HepG2 (cell line): ENCODE results near the gene FYB1. TPM values are rescaled to one million over a fixed set of nuclear protein-coding genes. Genes with fewer than 3 reads are reported as not detected.

Experiments
- ATAC-seq: fragments of 200-7000 bp; cut with Tn5 transposase; 3 replicates; pipeline ENCODE4 v1.9.1; 2020; ENCODE audit warnings: mild to moderate bottlenecking, moderate library complexity
- BruUV-seq: library from RNA; stranded (reverse); fragments of 400-500 nt; replicated peaks from 2 replicates; lab custom pipeline; 2021; lab: Mats Ljungman, UMichigan
- CTCF ChIA-PET: fragments of 300-600 bp; formaldehyde crosslinking; extraction: SDS; loops from one replicate; lab custom pipeline; 2021; ENCODE audit warnings: low total read pairs, inconsistent platforms, low intra/inter-chr PET ratio; lab: Yijun Ruan, JAX
- POLR2A ChIA-PET: fragments of 350-600 bp; sonication (Branson Sonifier 250); formaldehyde crosslinking; loops from one replicate; lab custom pipeline; 2020; ENCODE audit warnings: antibody characterized with exemption, inconsistent platforms; lab: Yijun Ruan, JAX
- DNase-seq: peaks from one replicate; pipeline ENCODE4 v3.0.0-alpha.2; 2015; ENCODE audit warnings: low spot score
- FAIRE-seq: peaks from 3 replicates; lab custom pipeline; 2011; peaks lifted over from hg19 to GRCh38; lab: Jason Lieb, UNC
- H2AFZ ChIP-seq: one replicate; pipeline ENCODE4 v1.6.1; 2011; ENCODE audit warnings: low read length, inconsistent platforms
- H3K27ac ChIP-seq: fragments of 300-600 bp; 3 replicates; pipeline ENCODE4 v1.8.0; 2011; ENCODE audit warnings: mixed run types, mild to moderate bottlenecking, mixed read lengths, low read length, inconsistent platforms; ENCODE audit not compliant: insufficient read depth; ENCODE audit errors: extremely low read length
- H3K27me3 ChIP-seq, 2 experiments: fragments of 200-600 bp in 1 of 2; 2 replicates in 1 of 2; 3 replicates in 1 of 2; pipeline versions ENCODE4 v1.6.0 to v1.8.0; 2011; ENCODE audit warnings: low read length in 2 of 2, mild to moderate bottlenecking in 2 of 2, moderate library complexity in 2 of 2, inconsistent platforms in 1 of 2; ENCODE audit not compliant: insufficient read depth in 2 of 2, control insufficient read depth in 1 of 2
- H3K36me3 ChIP-seq, 2 experiments: fragments of 200-600 bp in 1 of 2; replicated peaks in 1 of 2; 2 replicates in 1 of 2; 3 replicates in 1 of 2; pipeline versions ENCODE4 v1.5.1 to v1.8.0; 2011; ENCODE audit warnings: low read length in 2 of 2, inconsistent platforms in 1 of 2; ENCODE audit not compliant: insufficient read depth in 2 of 2, control insufficient read depth in 1 of 2
- H3K4me1 ChIP-seq: 2 replicates; pipeline ENCODE4 v1.5.1; 2012; ENCODE audit warnings: low read length, inconsistent platforms; ENCODE audit not compliant: insufficient read depth
- H3K4me2 ChIP-seq: 2 replicates; pipeline ENCODE4 v1.6.0; 2011; ENCODE audit warnings: low read depth, low read length, inconsistent platforms
- H3K4me3 ChIP-seq, 3 experiments: fragments of 200-600 bp in 1 of 3; sonication (generic), shearing (Covaris generic) in 1 of 3; replicated peaks in 1 of 3; 2 replicates each; pipeline ENCODE4 v1.5.1; 2011 to 2016; ENCODE audit warnings: low read length in 3 of 3, inconsistent platforms in 2 of 3, low read depth in 2 of 3, mild to moderate bottlenecking in 2 of 3, control low read depth in 1 of 3, mixed read lengths in 1 of 3; ENCODE audit not compliant: insufficient read depth in 1 of 3
- H3K79me2 ChIP-seq: one replicate; pipeline ENCODE4 v1.6.1; 2011; ENCODE audit warnings: low read length, inconsistent platforms; ENCODE audit not compliant: insufficient read depth
- H3K9ac ChIP-seq: 2 replicates; pipeline ENCODE4 v1.6.0; 2011; ENCODE audit warnings: mild to moderate bottlenecking, low read depth, low read length, inconsistent platforms; ENCODE audit not compliant: insufficient read depth
- H3K9me3 ChIP-seq: 2 replicates; pipeline ENCODE4 v1.5.1; 2012; ENCODE audit warnings: mild to moderate bottlenecking, low read length
- H4K20me1 ChIP-seq: 2 replicates; pipeline ENCODE4 v1.6.0; 2011; ENCODE audit warnings: inconsistent platforms, mild to moderate bottlenecking, low read length, moderate library complexity; ENCODE audit not compliant: insufficient read depth
- ARNTL ChIP-seq: sonication (generic); formaldehyde crosslinking; IDR thresholded peaks from 2 replicates; pipeline ENCODE4 v1.4.0; 2020; ENCODE audit warnings: mild to moderate bottlenecking, missing genetic modification reagents
- BRCA1 ChIP-seq: sonication (generic); formaldehyde crosslinking; IDR thresholded peaks from 2 replicates; pipeline ENCODE4 v1.4.0; 2020; ENCODE audit warnings: missing genetic modification reagents
- FOXC1 ChIP-seq: sonication (generic); formaldehyde crosslinking; IDR thresholded peaks from 2 replicates; pipeline ENCODE4 v1.8.0; 2022; ENCODE audit warnings: mild to moderate bottlenecking, missing genetic modification reagents, borderline replicate concordance
- NFE2L2 ChIP-seq: fragments of 150-350 bp; IDR thresholded peaks from 2 replicates; pipeline ENCODE4 v1.6.1; 2014; ENCODE audit warnings: low read length
- NFIB ChIP-seq: sonication (generic); formaldehyde crosslinking; IDR thresholded peaks from 2 replicates; pipeline ENCODE4 v1.9.0; 2021; ENCODE audit warnings: missing genetic modification reagents, mild to moderate bottlenecking, borderline replicate concordance
- ONECUT2 ChIP-seq: sonication (generic); formaldehyde crosslinking; IDR thresholded peaks from 2 replicates; pipeline ENCODE4 v1.4.0; 2020; ENCODE audit warnings: missing genetic modification reagents
- POLR2AphosphoS5 ChIP-seq: IDR thresholded peaks from 2 replicates; pipeline ENCODE4 v1.6.1; 2012; ENCODE audit warnings: low read depth, low read length
- ZC3H13 ChIP-seq: sonication (generic); formaldehyde crosslinking; IDR thresholded peaks from 2 replicates; pipeline ENCODE4 v1.8.1; 2023; ENCODE audit warnings: mild to moderate bottlenecking, missing genetic modification reagents, moderate library complexity
- ZFP1 ChIP-seq: IDR thresholded peaks from 2 replicates; pipeline ENCODE4 v1.6.1; 2016
- ZFP41 ChIP-seq: sonication (generic); formaldehyde crosslinking; IDR thresholded peaks from 2 replicates; pipeline ENCODE4 v1.4.0; 2020; ENCODE audit warnings: mild to moderate bottlenecking, missing genetic modification reagents, borderline replicate concordance
- ZMYM3 ChIP-seq: sonication (generic); formaldehyde crosslinking; IDR thresholded peaks from 2 replicates; pipeline ENCODE4 v1.5.1; 2020; ENCODE audit warnings: mild to moderate bottlenecking, missing genetic modification reagents
- ZNF256 ChIP-seq: sonication (generic); formaldehyde crosslinking; conservative IDR thresholded peaks from 2 replicates; pipeline ENCODE4 v1.4.0; 2020; ENCODE audit warnings: missing genetic modification reagents
- ZNF430 ChIP-seq: sonication (generic); formaldehyde crosslinking; IDR thresholded peaks from 2 replicates; pipeline ENCODE4 v1.9.0; 2021; ENCODE audit warnings: mild to moderate bottlenecking, missing genetic modification reagents
- ZNF460 ChIP-seq: sonication (generic); formaldehyde crosslinking; IDR thresholded peaks from 2 replicates; pipeline ENCODE4 v1.5.1; 2020; ENCODE audit warnings: missing genetic modification reagents, mild to moderate bottlenecking, borderline replicate concordance
- ZNF503 ChIP-seq: sonication (generic); formaldehyde crosslinking; IDR thresholded peaks from 2 replicates; pipeline ENCODE4 v1.4.0; 2020; ENCODE audit warnings: missing genetic modification reagents
- ZNF709 ChIP-seq: sonication (generic); formaldehyde crosslinking; IDR thresholded peaks from 2 replicates; pipeline ENCODE4 v1.5.0; 2020; ENCODE audit warnings: mild to moderate bottlenecking, missing genetic modification reagents
- ZNF747 ChIP-seq: sonication (generic); formaldehyde crosslinking; IDR thresholded peaks from 2 replicates; pipeline ENCODE4 v1.8.1; 2023; ENCODE audit warnings: missing genetic modification reagents, mild to moderate bottlenecking, borderline replicate concordance
- ZNF788 ChIP-seq: sonication (generic); formaldehyde crosslinking; IDR thresholded peaks from 2 replicates; pipeline ENCODE4 v1.5.0; 2020; ENCODE audit warnings: mild to moderate bottlenecking, missing genetic modification reagents, borderline replicate concordance
- WGBS: methylation state at CpG from one replicate; pipeline ENCODE4 v1.1.6; 2017; ENCODE audit warnings: low lambda C conversion rate; 5-methylcytosine and 5-hydroxymethylcytosine counted together
- in situ Hi-C: cut with HindIII; loops from 2 replicates; pipeline ENCODE4 v1.10.0; 2017; ENCODE audit warnings: low pct_unique_long_range_greater_than_20kb; ENCODE audit not compliant: extremely low pct_ligation_motif_present
- intact Hi-C: fragments of 100-400 bp; cut with micrococcal nuclease; formaldehyde crosslinking; loops from one replicate; pipeline ENCODE4 v1.10.0; 2022; ENCODE audit not compliant: unreplicated experiment
- polyA plus RNA-seq, 8 experiments: library from polyadenylated mRNA; depleted of rRNA in 3 of 8; stranded (reverse) in 7 of 8; unstranded in 1 of 8; fragments of >200 nt; fragmentation: Illumina TruSeq in 4 of 8; extraction: Trizol in 4 of 8; gene quantifications; 2 replicates each; pipeline versions ENCODE4 v1.2.1 to v1.2.3, GENCODE V29; 2011 to 2016; ENCODE audit warnings: low read depth in 4 of 8, missing spikeins in 1 of 8, mixed read lengths in 1 of 8; ENCODE audit not compliant: insufficient read depth in 1 of 8
- total RNA-seq, 5 experiments: library from RNA; depleted of rRNA; stranded (reverse); fragments of >200 nt; fragmentation: Illumina TruSeq; extraction: Trizol; gene quantifications; 2 replicates each; pipeline ENCODE4 v1.2.3, GENCODE V29; 2016; ENCODE audit warnings: low read depth in 1 of 5
- TF ChIP-seq, protein P1 (sequence below): fragments of 450-650 bp; IDR thresholded peaks from 2 replicates; pipeline ENCODE4 v1.6.1; 2017

FYB1 gene
- total and polyA plus RNA-seq, 2 of the 13 experiments (the other 11 are each of a cell fraction or from before 2014, with no cell fraction given): 0.03 TPM; not detected in 1

GRCh38 chr5:39172593-39172992 is 46.8 kb downstream of the FYB1 start (continued):
- TF ChIP-seq ZNF709 (CRISPR knock-in tag) (no peak), FOXC1 (CRISPR knock-in tag) (no peak), ZNF256 (CRISPR knock-in tag) (no peak), ZNF747 (CRISPR knock-in tag) (no peak), ONECUT2 (CRISPR knock-in tag) (no peak)

DNA sequence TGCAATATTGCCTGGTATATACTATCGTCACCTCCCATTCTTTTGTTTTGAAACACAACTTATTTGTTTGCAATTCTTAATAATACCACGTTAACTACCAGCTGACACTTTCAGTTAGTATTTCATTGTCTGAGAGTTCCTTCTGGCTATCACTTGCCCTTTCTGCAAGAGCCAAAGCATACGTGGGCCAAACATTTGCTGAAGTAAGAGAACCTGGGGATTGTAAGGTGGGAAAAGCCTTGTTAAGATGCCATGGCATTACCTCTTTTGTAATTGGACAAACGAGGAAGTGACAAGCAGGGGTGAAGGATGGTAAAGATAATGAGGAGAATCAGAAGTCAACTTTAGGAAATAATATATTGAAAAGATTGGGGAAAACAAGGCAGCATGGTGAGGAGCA is 47.7 kb downstream of the FYB1 start:
- ChIA-PET CTCF (no interaction called here), POLR2A (no interaction called here)
- Histone ChIP-seq H3K27ac (no peak overlapping the region), H3K9ac (no peak overlapping the region), H3K4me2 (no peak overlapping the region), H3K4me1 (no peaks in the 10 kb centered on the region), H4K20me1 (no peaks in the 10 kb centered on the region), H3K4me3 (no peak overlapping the region), H3K27me3 (no peaks in the 10 kb centered on the region), H3K9me3 (no peaks in the 10 kb centered on the region), H3K36me3 (no peaks in the 10 kb centered on the region), H2AFZ (no peak overlapping the region), H3K79me2 (no peaks in the 10 kb centered on the region)
- TF ChIP-seq NFIB (CRISPR knock-in tag) (no peak), ZMYM3 (CRISPR knock-in tag) (no peak), ZFP1 (no peak), ZFP41 (no peak), ZNF503 (CRISPR knock-in tag) (no peak), BRCA1 (CRISPR knock-in tag) (no peak), ARNTL (CRISPR knock-in tag) (no peak), ZNF788 (no peak), POLR2AphosphoS5 (no peak), ZNF460 (CRISPR knock-in tag) (no peak), ZNF430 (CRISPR knock-in tag) (no peak), NFE2L2 (no peak), FOXC1 (CRISPR knock-in tag) (no peak), ZC3H13 (CRISPR knock-in tag) (no peak)
- TF ChIP-seq, protein P1, sequence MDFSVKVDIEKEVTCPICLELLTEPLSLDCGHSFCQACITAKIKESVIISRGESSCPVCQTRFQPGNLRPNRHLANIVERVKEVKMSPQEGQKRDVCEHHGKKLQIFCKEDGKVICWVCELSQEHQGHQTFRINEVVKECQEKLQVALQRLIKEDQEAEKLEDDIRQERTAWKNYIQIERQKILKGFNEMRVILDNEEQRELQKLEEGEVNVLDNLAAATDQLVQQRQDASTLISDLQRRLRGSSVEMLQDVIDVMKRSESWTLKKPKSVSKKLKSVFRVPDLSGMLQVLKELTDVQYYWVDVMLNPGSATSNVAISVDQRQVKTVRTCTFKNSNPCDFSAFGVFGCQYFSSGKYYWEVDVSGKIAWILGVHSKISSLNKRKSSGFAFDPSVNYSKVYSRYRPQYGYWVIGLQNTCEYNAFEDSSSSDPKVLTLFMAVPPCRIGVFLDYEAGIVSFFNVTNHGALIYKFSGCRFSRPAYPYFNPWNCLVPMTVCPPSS: no peak
- DNase-seq: no peak
- no TSS peak for BruUV-seq
- no peak for ATAC-seq
- intact Hi-C loops (no loop called here), in situ Hi-C loops (no loop called here)
- FAIRE-seq: no peak
- 27% methylated on average over 4 of the region's 4 CpGs for WGBS
